ENCODE results near the gene DCLRE1B. TPM values are rescaled to one million over a fixed set of nuclear protein-coding genes. Genes with fewer than 3 reads are reported as not detected.

The DCLRE1B gene
- total RNA-seq, 2 donors from 2014 or later, result 13.8 to 17.8 TPM

DNA sequence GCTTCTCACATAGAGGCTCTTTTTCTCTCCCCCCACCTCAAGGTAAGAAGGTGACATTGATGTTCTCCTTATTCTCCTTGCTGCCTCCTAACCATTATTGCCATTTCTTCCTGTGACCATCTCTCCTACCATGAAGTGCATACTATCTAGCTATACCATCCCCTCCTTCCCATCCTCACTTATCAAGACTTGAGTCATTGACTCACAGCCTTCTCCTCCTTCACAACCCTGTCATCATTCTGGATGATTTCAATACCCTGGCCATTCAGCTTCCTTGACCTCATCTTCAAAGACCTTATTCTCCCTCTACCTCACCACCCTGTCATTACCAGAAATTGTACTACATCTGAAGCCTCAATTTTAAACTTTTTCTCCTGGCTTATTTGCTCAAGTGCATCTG lies 13.1 kb downstream of the DCLRE1B start:
- no peaks in the 10 kb centered on the region for H3K27me3 Mint-ChIP-seq (ENCODE audit: low read depth)
- peaks cover 3 to 9% of the 10 kb centered on the region in 2 donors for H3K36me3 Mint-ChIP-seq (ENCODE audit: insufficient read depth in 2 of 2)
- peaks cover 16% of the 10 kb centered on the region for H3K4me1 Mint-ChIP-seq (ENCODE audit: low read depth)
- DNase-seq, result no peak
- no peak overlapping the region for H3K27ac Mint-ChIP-seq
- no peaks in the 10 kb centered on the region for H3K9me3 Mint-ChIP-seq
- H3K4me3 Mint-ChIP-seq, result no peak overlapping the region
- peak; percentile 43 to 51 for ATAC-seq (replicated peaks in 1 of 2)

- DNase-seq (no peak), ATAC-seq (replicated peaks in 1 of 2) (no peak)
- no peaks in the 10 kb centered on the region for H3K27me3 Mint-ChIP-seq (ENCODE audit: low read depth)
- no peak overlapping the region for H3K27ac Mint-ChIP-seq
- no peak overlapping the region for H3K4me3 Mint-ChIP-seq
- H3K36me3 Mint-ChIP-seq (ENCODE audit: insufficient read depth in 2 of 2), result no peaks in the 10 kb centered on the region
- H3K4me1 Mint-ChIP-seq (ENCODE audit: low read depth), result peaks cover 20% of the 10 kb centered on the region
- H3K9me3 Mint-ChIP-seq, result no peaks in the 10 kb centered on the region
Observed at GRCh38 chr1:113922957-113923356, 17.8 kb downstream of the DCLRE1B start.

- Mint-ChIP-seq H3K27me3 (ENCODE audit: low read depth) (no peaks in the 10 kb centered on the region), H3K9me3 (no peaks in the 10 kb centered on the region), H3K4me1 (ENCODE audit: low read depth) (peaks cover 21% of the 10 kb centered on the region), H3K27ac (no peak overlapping the region), H3K4me3 (no peak overlapping the region), H3K36me3 (ENCODE audit: insufficient read depth in 2 of 2) (peaks cover 0 to 2% of the 10 kb centered on the region in 2 donors)
- ATAC-seq (replicated peaks in 1 of 2) (no peak), DNase-seq (no peak)
Observed at GRCh38 chr1:113924473-113924872, 19.3 kb downstream of the DCLRE1B start.

GRCh38 chr1:113928187-113928930 lies 23.2 kb downstream of the DCLRE1B start:
- Mint-ChIP-seq H3K9me3 (no peaks in the 10 kb centered on the region), H3K27ac (peak overlapping the region; percentile 94), H3K4me1 (ENCODE audit: low read depth) (peaks cover 53% of the 10 kb centered on the region), H3K4me3 (peak overlapping the region; percentile 92 to 94), H3K36me3 (ENCODE audit: insufficient read depth in 2 of 2) (peaks cover 5 to 6% of the 10 kb centered on the region in 2 donors), H3K27me3 (ENCODE audit: low read depth) (no peaks in the 10 kb centered on the region)
- DNase-seq (no peak), ATAC-seq (replicated peaks in 1 of 2) (no peak)

GRCh38 chr1:113928941-113929749 lies 24.0 kb downstream of the DCLRE1B start, which contains the start of gene HIPK1:
Gene HIPK1, plus strand, starts transcription at chr1:113929324.
- Mint-ChIP-seq H3K4me3 (peak within 1 kb of the TSS; percentile 94 to 95), H3K36me3 (ENCODE audit: insufficient read depth in 2 of 2) (peaks cover 5 to 9% of the 10 kb centered on the region in 2 donors), H3K4me1 (ENCODE audit: low read depth) (peaks cover 57% of the 10 kb centered on the region), H3K27me3 (ENCODE audit: low read depth) (no peaks in the 10 kb centered on the region), H3K9me3 (no peaks in the 10 kb centered on the region), H3K27ac (peak within 1 kb of the TSS; percentile 97)
- DNase-seq, result peak; percentile 94 to 95
- peak; percentile 70 to 77 for ATAC-seq (replicated peaks in 1 of 2)

- ATAC-seq (replicated peaks in 1 of 2) (peak; percentile 44 to 59), DNase-seq (peak; percentile 62 to 76)
- Mint-ChIP-seq H3K27me3 (ENCODE audit: low read depth) (no peaks in the 10 kb centered on the region), H3K9me3 (no peaks in the 10 kb centered on the region), H3K36me3 (ENCODE audit: insufficient read depth in 2 of 2) (peaks cover 5 to 9% of the 10 kb centered on the region in 2 donors), H3K27ac (peak overlapping the region; percentile 97), H3K4me3 (peak overlapping the region; percentile 83 to 95), H3K4me1 (ENCODE audit: low read depth) (peaks cover 56% of the 10 kb centered on the region)
Observed at GRCh38 chr1:113929750-113930498, 24.8 kb downstream of the DCLRE1B start.

- H3K9me3 Mint-ChIP-seq, result no peaks in the 10 kb centered on the region
- H3K4me1 Mint-ChIP-seq (ENCODE audit: low read depth), result peaks cover 62% of the 10 kb centered on the region
- peaks cover 7 to 15% of the 10 kb centered on the region in 2 donors for H3K36me3 Mint-ChIP-seq (ENCODE audit: insufficient read depth in 2 of 2)
- ATAC-seq (replicated peaks in 1 of 2) (peak; percentile 59 to 60), DNase-seq (peak; percentile 72 to 78)
- peak overlapping the region; percentile 97 for H3K27ac Mint-ChIP-seq
- peak overlapping the region; percentile 83 to 95 for H3K4me3 Mint-ChIP-seq
- no peaks in the 10 kb centered on the region for H3K27me3 Mint-ChIP-seq (ENCODE audit: low read depth)
Observed at GRCh38 chr1:113930499-113931161, 25.5 kb downstream of the DCLRE1B start.

DNA sequence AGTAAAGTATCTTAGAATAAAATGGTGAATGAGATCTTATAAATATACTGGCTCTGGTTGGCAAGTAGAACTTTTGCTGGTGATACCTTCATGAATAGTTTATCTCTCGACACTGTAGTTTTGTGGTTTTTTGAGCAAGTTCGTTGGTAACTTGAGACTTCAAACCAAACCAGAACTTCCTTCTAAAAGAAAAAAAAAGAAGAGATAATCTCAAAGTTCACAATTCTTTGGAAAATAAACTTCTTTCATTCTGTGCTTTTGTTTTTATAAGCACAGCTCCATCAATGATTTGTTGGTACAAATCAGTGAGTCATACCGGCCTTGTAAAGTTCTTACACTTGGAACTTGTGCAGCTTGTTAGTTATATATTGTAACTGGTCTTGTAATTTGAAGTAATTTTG lies 26.3 kb downstream of the DCLRE1B start:
- Mint-ChIP-seq H3K36me3 (ENCODE audit: insufficient read depth in 2 of 2) (peaks cover 7 to 15% of the 10 kb centered on the region in 2 donors), H3K9me3 (no peaks in the 10 kb centered on the region), H3K4me3 (peak overlapping the region; percentile 83 to 95), H3K27me3 (ENCODE audit: low read depth) (no peaks in the 10 kb centered on the region), H3K27ac (peak overlapping the region; percentile 97), H3K4me1 (ENCODE audit: low read depth) (peaks cover 70% of the 10 kb centered on the region)
- ATAC-seq (replicated peaks in 1 of 2) (no peak), DNase-seq (no peak)

DNA sequence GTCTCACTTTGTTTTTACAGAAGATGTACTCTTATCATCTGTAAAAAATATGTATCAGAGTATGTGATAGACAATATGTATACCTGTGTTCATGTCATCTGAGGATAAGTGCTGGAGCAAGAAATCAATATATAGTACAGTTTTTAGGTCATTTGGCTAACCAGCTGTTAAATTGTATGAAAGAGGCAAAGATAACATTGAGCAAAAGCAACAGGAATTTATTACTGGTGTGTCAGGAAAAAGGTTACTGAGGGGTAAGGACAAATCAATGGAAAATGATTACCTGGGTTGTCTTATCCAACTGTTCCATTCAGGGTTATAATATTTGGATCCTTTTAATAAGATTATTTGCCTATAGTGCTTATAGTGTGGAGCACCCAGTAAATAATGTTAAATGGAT lies 28.9 kb downstream of the DCLRE1B start:
- Mint-ChIP-seq H3K27ac (peak overlapping the region; percentile 97), H3K9me3 (no peaks in the 10 kb centered on the region), H3K36me3 (ENCODE audit: insufficient read depth in 2 of 2) (peaks cover 7 to 15% of the 10 kb centered on the region in 2 donors), H3K4me3 (peak overlapping the region; percentile 83 to 95), H3K27me3 (ENCODE audit: low read depth) (no peaks in the 10 kb centered on the region), H3K4me1 (ENCODE audit: low read depth) (peaks cover 85% of the 10 kb centered on the region)
- DNase-seq (no peak), ATAC-seq (replicated peaks in 1 of 2) (no peak)

DNA sequence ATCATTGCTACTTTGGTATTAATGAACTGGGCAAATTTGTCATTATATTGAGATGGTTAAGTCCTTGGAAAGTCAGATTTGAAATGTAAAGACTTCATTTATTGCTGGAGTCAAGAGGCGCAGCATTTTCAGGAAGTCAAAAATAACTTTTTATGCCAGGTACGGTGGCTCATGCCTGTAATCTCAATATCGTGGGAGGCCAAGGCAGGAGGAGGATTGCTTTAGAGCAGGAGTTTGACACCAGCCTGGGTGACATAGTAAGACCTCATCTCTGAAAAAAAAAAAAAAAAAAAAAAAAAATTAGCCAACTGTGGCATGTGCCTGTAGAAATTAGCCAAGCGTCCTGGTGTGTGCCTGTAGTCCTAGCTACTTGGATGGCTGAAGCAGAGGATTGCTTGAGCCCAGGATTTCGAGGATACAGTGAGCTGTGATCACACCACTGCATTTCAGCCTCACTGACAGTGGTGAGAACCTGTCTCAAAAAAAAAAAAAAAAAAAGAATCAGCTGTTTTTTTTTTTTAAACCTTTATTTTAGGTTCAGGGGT lies 29.5 kb downstream of the DCLRE1B start:
- peaks cover 91% of the 10 kb centered on the region for H3K4me1 Mint-ChIP-seq (ENCODE audit: low read depth)
- peak overlapping the region; percentile 76 for H3K27ac Mint-ChIP-seq
- peak overlapping the region; percentile 83 to 95 for H3K4me3 Mint-ChIP-seq
- H3K27me3 Mint-ChIP-seq (ENCODE audit: low read depth), result no peaks in the 10 kb centered on the region
- peaks cover 5 to 15% of the 10 kb centered on the region in 2 donors for H3K36me3 Mint-ChIP-seq (ENCODE audit: insufficient read depth in 2 of 2)
- DNase-seq (no peak), ATAC-seq (replicated peaks in 1 of 2) (no peak)
- H3K9me3 Mint-ChIP-seq, result no peaks in the 10 kb centered on the region

GRCh38 chr1:113935176-113935575 lies 30.1 kb downstream of the DCLRE1B start:
- H3K9me3 Mint-ChIP-seq, result no peaks in the 10 kb centered on the region
- H3K4me1 Mint-ChIP-seq (ENCODE audit: low read depth), result peaks cover 96% of the 10 kb centered on the region
- peak overlapping the region; percentile 84 for H3K27ac Mint-ChIP-seq
- ATAC-seq (replicated peaks in 1 of 2), result no peak
- peaks cover 4 to 15% of the 10 kb centered on the region in 2 donors for H3K36me3 Mint-ChIP-seq (ENCODE audit: insufficient read depth in 2 of 2)
- no peaks in the 10 kb centered on the region for H3K27me3 Mint-ChIP-seq (ENCODE audit: low read depth)
- no peak for DNase-seq
- peak overlapping the region in 1 of 2 donors; percentile 65 for H3K4me3 Mint-ChIP-seq

DNA sequence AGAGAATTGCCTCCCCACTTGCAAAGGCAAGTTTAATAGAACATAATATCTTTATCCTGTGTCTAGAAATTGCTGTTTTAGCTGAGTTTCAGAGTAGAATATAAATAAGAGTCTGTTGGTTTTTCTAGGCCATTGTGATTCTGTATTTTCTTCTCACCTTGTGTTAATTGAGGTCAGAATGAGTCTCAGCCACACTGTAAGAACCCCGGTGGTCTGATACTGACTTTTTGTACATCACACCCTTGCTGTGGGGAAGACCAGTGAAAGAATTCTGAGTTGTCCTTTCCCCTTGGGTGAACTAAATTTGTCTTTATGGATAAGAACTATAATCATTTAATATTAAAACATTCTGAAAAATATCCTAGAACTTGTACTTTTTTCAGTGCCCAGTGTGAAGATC lies 30.8 kb downstream of the DCLRE1B start:
- peak overlapping the region; percentile 84 for H3K27ac Mint-ChIP-seq
- peak overlapping the region; percentile 31 to 65 for H3K4me3 Mint-ChIP-seq
- H3K9me3 Mint-ChIP-seq, result no peaks in the 10 kb centered on the region
- H3K27me3 Mint-ChIP-seq (ENCODE audit: low read depth), result no peaks in the 10 kb centered on the region
- ATAC-seq (replicated peaks in 1 of 2), result no peak
- DNase-seq, result no peak
- peaks cover 96% of the 10 kb centered on the region for H3K4me1 Mint-ChIP-seq (ENCODE audit: low read depth)
- peaks cover 6 to 21% of the 10 kb centered on the region in 2 donors for H3K36me3 Mint-ChIP-seq (ENCODE audit: insufficient read depth in 2 of 2)

All from activated T-cell treated with anti-CD3 and anti-CD28 coated beads, Interleukin-2, amount 50 U/mL, for 72 hours (primary cell).